ENCODE results near the gene SPAG9. TPM values are rescaled to one million over a fixed set of nuclear protein-coding genes. Genes with fewer than 3 reads are reported as not detected.

The SPAG9 gene
- total and polyA plus RNA-seq, 2 experiments from 2014 or later: 13.7 to 45.0 TPM

DNA sequence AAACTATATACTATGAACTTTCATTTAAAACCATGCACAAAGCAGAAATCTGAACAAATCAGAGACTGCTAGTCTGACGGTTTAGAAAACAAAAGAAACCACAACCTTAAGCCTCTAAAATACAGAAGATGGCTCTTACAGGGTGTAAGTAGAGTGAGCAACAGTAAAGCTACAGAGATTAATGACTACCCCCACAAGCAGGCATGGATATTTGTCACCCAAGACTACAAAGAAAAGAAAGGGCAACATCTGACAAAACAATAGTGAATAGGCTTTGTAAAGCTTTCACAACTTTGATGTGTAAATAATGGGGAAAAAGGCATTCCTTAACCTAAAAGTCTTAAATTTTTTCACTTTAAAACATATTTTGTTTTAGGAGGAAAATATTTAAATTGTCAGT is 75.0 kb downstream of the SPAG9 start:
- Histone ChIP-seq H3K36me3 (ENCODE audit: insufficient read depth) (peaks cover 5% of the 10 kb centered on the region; the same call in 1 of the 2 replicates), H3F3A (replicated peaks; ENCODE audit: low read depth) (no peaks in the 10 kb centered on the region), H4K20me1 (replicated peaks; ENCODE audit: insufficient read depth) (no peaks in the 10 kb centered on the region), H3K4me3 (peak overlapping the region; percentile 41), H3K4me1 (ENCODE audit: insufficient read depth) (peaks cover 26% of the 10 kb centered on the region), H3K9me2 (ENCODE audit: insufficient read depth) (no peaks in the 10 kb centered on the region), H2AFZ (no peak overlapping the region), H3K27ac (ENCODE audit: low read depth) (peak overlapping the region; percentile 90; the same call in 1 of the 2 replicates), H3K79me2 (replicated peaks; ENCODE audit: insufficient read depth) (peaks cover 24% of the 10 kb centered on the region), H3K27me3 (ENCODE audit: insufficient read depth) (no peaks in the 10 kb centered on the region), H3K4me2 (peak overlapping the region; percentile 68)
- H3K36me3 Mint-ChIP-seq (ENCODE audit: low read depth): no peaks in the 10 kb centered on the region
- no peaks in the 10 kb centered on the region for H3K27me3 Mint-ChIP-seq (ENCODE audit: insufficient read depth, low read depth, poor library complexity)
- ATAC-seq (peak; percentile 61), DNase-seq (ENCODE audit: low spot score) (peak; percentile 51)
- peaks cover 15% of the 10 kb centered on the region; the same call in 2 of the 3 replicates for H3K4me1 Mint-ChIP-seq
- TF ChIP-seq NANOG (IDR thresholded peaks at IDR 0.05; ENCODE audit: borderline replicate concordance) (no peak), JUNB (IDR thresholded peaks at IDR 0.05; ENCODE audit: unreplicated experiment) (no peak), EZH2phosphoT487 (IDR thresholded peaks at IDR 0.05; ENCODE audit: unreplicated experiment) (no peak), STAT1 (IDR thresholded peaks at IDR 0.05; ENCODE audit: unreplicated experiment) (no peak), REST (IDR thresholded peaks at IDR 0.05; ENCODE audit: unreplicated experiment) (no peak), CREB1 (CRISPR knock-in tag; IDR thresholded peaks at IDR 0.05; ENCODE audit: low read depth) (no peak), POLR2AphosphoS5 (IDR thresholded peaks at IDR 0.05; ENCODE audit: low read depth) (no peak), ZNF114 (CRISPR knock-in tag; IDR thresholded peaks at IDR 0.05) (no peak), EZH2 (IDR thresholded peaks at IDR 0.05; ENCODE audit: low read depth, unreplicated experiment) (no peak), ZNF331 (CRISPR knock-in tag; IDR thresholded peaks at IDR 0.05; ENCODE audit: low read depth) (no peak)
- TF ChIP-seq, protein P1, sequence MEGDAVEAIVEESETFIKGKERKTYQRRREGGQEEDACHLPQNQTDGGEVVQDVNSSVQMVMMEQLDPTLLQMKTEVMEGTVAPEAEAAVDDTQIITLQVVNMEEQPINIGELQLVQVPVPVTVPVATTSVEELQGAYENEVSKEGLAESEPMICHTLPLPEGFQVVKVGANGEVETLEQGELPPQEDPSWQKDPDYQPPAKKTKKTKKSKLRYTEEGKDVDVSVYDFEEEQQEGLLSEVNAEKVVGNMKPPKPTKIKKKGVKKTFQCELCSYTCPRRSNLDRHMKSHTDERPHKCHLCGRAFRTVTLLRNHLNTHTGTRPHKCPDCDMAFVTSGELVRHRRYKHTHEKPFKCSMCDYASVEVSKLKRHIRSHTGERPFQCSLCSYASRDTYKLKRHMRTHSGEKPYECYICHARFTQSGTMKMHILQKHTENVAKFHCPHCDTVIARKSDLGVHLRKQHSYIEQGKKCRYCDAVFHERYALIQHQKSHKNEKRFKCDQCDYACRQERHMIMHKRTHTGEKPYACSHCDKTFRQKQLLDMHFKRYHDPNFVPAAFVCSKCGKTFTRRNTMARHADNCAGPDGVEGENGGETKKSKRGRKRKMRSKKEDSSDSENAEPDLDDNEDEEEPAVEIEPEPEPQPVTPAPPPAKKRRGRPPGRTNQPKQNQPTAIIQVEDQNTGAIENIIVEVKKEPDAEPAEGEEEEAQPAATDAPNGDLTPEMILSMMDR (conservative IDR thresholded peaks at IDR 0.05; ENCODE audit: low read depth in 2 of 2): no peak
- TF ChIP-seq, protein P2, sequence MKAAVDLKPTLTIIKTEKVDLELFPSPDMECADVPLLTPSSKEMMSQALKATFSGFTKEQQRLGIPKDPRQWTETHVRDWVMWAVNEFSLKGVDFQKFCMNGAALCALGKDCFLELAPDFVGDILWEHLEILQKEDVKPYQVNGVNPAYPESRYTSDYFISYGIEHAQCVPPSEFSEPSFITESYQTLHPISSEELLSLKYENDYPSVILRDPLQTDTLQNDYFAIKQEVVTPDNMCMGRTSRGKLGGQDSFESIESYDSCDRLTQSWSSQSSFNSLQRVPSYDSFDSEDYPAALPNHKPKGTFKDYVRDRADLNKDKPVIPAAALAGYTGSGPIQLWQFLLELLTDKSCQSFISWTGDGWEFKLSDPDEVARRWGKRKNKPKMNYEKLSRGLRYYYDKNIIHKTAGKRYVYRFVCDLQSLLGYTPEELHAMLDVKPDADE (IDR thresholded peaks at IDR 0.05): no peak
- TF ChIP-seq, protein P3, sequence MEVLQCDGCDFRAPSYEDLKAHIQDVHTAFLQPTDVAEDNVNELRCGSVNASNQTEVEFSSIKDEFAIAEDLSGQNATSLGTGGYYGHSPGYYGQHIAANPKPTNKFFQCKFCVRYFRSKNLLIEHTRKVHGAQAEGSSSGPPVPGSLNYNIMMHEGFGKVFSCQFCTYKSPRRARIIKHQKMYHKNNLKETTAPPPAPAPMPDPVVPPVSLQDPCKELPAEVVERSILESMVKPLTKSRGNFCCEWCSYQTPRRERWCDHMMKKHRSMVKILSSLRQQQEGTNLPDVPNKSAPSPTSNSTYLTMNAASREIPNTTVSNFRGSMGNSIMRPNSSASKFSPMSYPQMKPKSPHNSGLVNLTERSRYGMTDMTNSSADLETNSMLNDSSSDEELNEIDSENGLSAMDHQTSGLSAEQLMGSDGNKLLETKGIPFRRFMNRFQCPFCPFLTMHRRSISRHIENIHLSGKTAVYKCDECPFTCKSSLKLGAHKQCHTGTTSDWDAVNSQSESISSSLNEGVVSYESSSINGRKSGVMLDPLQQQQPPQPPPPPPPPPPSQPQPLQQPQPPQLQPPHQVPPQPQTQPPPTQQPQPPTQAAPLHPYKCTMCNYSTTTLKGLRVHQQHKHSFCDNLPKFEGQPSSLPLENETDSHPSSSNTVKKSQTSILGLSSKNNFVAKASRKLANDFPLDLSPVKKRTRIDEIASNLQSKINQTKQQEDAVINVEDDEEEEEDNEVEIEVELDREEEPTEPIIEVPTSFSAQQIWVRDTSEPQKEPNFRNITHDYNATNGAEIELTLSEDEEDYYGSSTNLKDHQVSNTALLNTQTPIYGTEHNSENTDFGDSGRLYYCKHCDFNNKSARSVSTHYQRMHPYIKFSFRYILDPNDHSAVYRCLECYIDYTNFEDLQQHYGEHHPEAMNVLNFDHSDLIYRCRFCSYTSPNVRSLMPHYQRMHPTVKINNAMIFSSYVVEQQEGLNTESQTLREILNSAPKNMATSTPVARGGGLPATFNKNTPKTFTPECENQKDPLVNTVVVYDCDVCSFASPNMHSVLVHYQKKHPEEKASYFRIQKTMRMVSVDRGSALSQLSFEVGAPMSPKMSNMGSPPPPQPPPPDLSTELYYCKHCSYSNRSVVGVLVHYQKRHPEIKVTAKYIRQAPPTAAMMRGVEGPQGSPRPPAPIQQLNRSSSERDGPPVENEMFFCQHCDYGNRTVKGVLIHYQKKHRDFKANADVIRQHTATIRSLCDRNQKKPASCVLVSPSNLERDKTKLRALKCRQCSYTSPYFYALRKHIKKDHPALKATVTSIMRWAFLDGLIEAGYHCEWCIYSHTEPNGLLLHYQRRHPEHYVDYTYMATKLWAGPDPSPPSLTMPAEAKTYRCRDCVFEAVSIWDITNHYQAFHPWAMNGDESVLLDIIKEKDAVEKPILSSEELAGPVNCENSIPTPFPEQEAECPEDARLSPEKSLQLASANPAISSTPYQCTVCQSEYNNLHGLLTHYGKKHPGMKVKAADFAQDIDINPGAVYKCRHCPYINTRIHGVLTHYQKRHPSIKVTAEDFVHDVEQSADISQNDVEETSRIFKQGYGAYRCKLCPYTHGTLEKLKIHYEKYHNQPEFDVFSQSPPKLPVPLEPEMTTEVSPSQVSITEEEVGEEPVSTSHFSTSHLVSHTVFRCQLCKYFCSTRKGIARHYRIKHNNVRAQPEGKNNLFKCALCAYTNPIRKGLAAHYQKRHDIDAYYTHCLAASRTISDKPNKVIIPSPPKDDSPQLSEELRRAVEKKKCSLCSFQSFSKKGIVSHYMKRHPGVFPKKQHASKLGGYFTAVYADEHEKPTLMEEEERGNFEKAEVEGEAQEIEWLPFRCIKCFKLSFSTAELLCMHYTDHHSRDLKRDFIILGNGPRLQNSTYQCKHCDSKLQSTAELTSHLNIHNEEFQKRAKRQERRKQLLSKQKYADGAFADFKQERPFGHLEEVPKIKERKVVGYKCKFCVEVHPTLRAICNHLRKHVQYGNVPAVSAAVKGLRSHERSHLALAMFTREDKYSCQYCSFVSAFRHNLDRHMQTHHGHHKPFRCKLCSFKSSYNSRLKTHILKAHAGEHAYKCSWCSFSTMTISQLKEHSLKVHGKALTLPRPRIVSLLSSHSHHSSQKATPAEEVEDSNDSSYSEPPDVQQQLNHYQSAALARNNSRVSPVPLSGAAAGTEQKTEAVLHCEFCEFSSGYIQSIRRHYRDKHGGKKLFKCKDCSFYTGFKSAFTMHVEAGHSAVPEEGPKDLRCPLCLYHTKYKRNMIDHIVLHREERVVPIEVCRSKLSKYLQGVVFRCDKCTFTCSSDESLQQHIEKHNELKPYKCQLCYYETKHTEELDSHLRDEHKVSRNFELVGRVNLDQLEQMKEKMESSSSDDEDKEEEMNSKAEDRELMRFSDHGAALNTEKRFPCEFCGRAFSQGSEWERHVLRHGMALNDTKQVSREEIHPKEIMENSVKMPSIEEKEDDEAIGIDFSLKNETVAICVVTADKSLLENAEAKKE (CRISPR knock-in tag; IDR thresholded peaks at IDR 0.05): no peak
- H3K4me3 Mint-ChIP-seq: no peak overlapping the region; the same call in 2 of the 3 replicates
- H3K27ac Mint-ChIP-seq: peak overlapping the region; percentile 41
- no peaks in the 10 kb centered on the region for H3K9me3 Mint-ChIP-seq
